HL-60 (cell line): ENCODE data around the gene RFTN1.

ENCODE experiments used
- DNase-seq, 2 experiments: peaks; one replicate each; pipeline ENCODE4 v3.0.0-alpha.2; 2010 to 2020; ENCODE audit warnings: low read depth in 1 of 2, low spot score in 1 of 2
- H3K27ac ChIP-seq: fragments of 250-450 bp; sonication (Bioruptor Pico); replicated peaks from 2 replicates; pipeline ENCODE4 v1.5.1; 2020; ENCODE audit warnings: mild to moderate bottlenecking, moderate library complexity
- H3K27me3 ChIP-seq: fragments of 250-450 bp; sonication (Bioruptor Pico); 2 replicates; pipeline ENCODE4 v1.5.1; 2021; ENCODE audit warnings: mild to moderate bottlenecking, moderate library complexity; ENCODE audit not compliant: insufficient read depth, poor library complexity, severe bottlenecking
- H3K4me3 ChIP-seq: replicated peaks from 2 replicates; pipeline ENCODE4 v1.5.1; 2011; ENCODE audit warnings: mild to moderate bottlenecking, control low read depth, low read length; ENCODE audit not compliant: insufficient read depth
- GABPA ChIP-seq: IDR thresholded peaks from 2 replicates; pipeline ENCODE4 v1.6.1; 2012; ENCODE audit warnings: low read depth
- POLR2AphosphoS5 ChIP-seq: IDR thresholded peaks from 2 replicates; pipeline ENCODE4 v1.6.1; 2012; ENCODE audit warnings: low read depth
- SPI1 ChIP-seq: IDR thresholded peaks from 2 replicates; pipeline ENCODE4 v1.6.1; 2012; ENCODE audit warnings: low read depth, mild to moderate bottlenecking, borderline replicate concordance
- TF ChIP-seq, protein P1 (sequence below): IDR thresholded peaks from 2 replicates; pipeline ENCODE4 v1.6.1; 2012; ENCODE audit warnings: low read depth; ENCODE audit not compliant: insufficient replicate concordance
- TF ChIP-seq, protein P2 (sequence below): IDR thresholded peaks from one replicate; pipeline ENCODE4 v1.5.1; 2011; ENCODE audit warnings: low read length, control low read depth, inconsistent platforms; ENCODE audit not compliant: insufficient read depth

RFTN1 gene

DNA sequence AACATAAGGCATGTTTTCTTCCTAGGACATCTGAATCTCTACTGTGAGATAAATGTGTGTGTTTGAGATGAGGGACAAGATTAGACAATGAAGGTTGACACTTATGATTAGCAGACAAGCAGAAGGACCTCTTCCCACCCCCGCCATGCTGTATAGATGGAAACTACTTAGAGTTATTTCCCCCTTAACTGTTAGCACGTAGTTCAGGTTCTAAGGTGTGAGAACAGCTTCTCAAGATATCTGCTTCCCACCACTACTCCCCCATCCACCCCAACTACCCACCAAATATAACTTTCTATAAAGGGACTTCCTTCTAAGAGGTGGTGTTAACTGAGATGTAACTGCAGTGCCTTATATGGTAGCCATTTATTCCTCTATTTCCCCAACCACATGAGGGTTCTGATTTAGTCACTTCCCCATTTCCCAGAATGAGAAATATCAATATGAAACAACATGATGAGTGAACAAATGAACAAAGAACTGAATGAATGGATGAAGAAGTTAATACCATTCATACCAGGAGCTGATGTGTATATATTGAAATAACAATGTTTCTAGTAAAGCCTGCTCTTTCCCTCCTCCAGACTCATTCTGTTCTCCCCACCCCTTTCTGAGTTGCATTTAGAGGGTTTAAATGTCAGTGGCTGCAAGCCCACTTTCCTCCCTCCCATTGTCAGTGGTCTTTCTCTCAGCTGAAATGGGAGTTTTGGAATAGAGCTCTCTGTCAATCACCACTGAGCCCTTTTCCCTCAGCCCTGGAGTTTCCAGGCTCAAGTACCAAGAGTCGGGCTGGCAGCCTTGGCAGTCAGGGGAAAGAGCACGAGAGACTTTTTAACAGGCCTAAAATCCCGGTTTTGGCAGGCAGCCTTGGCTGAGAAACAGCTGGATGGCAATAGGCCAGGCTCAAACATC, 7.7 kb upstream of the RFTN1 start:
- Histone ChIP-seq H3K4me3 (no peak overlapping the region), H3K27ac (no peak overlapping the region), H3K27me3 (no peaks in the 10 kb centered on the region)
- no peak for TF ChIP-seq POLR2AphosphoS5
- TF ChIP-seq, protein P1, sequence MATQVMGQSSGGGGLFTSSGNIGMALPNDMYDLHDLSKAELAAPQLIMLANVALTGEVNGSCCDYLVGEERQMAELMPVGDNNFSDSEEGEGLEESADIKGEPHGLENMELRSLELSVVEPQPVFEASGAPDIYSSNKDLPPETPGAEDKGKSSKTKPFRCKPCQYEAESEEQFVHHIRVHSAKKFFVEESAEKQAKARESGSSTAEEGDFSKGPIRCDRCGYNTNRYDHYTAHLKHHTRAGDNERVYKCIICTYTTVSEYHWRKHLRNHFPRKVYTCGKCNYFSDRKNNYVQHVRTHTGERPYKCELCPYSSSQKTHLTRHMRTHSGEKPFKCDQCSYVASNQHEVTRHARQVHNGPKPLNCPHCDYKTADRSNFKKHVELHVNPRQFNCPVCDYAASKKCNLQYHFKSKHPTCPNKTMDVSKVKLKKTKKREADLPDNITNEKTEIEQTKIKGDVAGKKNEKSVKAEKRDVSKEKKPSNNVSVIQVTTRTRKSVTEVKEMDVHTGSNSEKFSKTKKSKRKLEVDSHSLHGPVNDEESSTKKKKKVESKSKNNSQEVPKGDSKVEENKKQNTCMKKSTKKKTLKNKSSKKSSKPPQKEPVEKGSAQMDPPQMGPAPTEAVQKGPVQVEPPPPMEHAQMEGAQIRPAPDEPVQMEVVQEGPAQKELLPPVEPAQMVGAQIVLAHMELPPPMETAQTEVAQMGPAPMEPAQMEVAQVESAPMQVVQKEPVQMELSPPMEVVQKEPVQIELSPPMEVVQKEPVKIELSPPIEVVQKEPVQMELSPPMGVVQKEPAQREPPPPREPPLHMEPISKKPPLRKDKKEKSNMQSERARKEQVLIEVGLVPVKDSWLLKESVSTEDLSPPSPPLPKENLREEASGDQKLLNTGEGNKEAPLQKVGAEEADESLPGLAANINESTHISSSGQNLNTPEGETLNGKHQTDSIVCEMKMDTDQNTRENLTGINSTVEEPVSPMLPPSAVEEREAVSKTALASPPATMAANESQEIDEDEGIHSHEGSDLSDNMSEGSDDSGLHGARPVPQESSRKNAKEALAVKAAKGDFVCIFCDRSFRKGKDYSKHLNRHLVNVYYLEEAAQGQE = no peak
- TF ChIP-seq, protein P2, sequence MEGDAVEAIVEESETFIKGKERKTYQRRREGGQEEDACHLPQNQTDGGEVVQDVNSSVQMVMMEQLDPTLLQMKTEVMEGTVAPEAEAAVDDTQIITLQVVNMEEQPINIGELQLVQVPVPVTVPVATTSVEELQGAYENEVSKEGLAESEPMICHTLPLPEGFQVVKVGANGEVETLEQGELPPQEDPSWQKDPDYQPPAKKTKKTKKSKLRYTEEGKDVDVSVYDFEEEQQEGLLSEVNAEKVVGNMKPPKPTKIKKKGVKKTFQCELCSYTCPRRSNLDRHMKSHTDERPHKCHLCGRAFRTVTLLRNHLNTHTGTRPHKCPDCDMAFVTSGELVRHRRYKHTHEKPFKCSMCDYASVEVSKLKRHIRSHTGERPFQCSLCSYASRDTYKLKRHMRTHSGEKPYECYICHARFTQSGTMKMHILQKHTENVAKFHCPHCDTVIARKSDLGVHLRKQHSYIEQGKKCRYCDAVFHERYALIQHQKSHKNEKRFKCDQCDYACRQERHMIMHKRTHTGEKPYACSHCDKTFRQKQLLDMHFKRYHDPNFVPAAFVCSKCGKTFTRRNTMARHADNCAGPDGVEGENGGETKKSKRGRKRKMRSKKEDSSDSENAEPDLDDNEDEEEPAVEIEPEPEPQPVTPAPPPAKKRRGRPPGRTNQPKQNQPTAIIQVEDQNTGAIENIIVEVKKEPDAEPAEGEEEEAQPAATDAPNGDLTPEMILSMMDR = no peak
- TF ChIP-seq GABPA = no peak
- TF ChIP-seq SPI1 = no peak; the same call in 1 of the 2 replicates
- no peak for DNase-seq

DNA sequence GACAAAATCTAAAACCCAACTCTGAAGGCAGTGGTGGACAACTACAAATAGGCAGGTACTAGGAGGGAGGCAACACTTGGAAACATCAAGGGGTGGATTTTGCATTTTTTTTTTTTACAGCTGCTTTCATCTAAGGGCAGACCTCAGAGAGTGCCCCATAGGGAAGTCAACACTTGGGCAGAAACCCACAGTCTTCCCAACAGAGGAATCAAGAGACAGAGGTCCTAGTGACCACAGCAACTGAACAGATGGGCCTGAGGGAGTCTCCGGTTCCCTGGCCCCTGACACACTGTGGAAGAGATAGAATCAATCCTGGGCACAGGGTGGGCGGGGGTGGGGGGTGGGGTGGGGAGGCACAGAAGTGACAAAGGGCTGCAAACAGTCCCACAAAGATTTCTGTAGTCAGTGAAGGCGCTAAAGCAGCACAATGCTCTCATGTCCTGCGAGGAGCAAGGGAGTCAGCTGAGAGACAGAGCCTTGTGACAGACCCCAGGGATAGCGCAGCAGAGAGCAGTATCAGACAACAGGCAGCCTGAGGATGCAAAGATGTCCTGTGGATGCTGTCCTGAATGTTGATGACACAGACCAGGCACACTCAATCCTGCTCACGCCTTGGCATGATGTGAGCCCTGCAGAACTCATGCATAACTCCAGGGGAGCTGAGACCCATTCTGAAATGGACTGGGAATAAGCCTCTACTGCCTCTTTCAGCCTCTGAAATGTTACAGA, 6.9 kb upstream of the RFTN1 start:
- TF ChIP-seq SPI1 (peak; percentile 2; the same call in 1 of the 2 replicates), POLR2AphosphoS5 (no peak)
- Histone ChIP-seq H3K27me3 (no peaks in the 10 kb centered on the region), H3K27ac (no peak overlapping the region), H3K4me3 (no peak overlapping the region)
- no peak for DNase-seq

DNA sequence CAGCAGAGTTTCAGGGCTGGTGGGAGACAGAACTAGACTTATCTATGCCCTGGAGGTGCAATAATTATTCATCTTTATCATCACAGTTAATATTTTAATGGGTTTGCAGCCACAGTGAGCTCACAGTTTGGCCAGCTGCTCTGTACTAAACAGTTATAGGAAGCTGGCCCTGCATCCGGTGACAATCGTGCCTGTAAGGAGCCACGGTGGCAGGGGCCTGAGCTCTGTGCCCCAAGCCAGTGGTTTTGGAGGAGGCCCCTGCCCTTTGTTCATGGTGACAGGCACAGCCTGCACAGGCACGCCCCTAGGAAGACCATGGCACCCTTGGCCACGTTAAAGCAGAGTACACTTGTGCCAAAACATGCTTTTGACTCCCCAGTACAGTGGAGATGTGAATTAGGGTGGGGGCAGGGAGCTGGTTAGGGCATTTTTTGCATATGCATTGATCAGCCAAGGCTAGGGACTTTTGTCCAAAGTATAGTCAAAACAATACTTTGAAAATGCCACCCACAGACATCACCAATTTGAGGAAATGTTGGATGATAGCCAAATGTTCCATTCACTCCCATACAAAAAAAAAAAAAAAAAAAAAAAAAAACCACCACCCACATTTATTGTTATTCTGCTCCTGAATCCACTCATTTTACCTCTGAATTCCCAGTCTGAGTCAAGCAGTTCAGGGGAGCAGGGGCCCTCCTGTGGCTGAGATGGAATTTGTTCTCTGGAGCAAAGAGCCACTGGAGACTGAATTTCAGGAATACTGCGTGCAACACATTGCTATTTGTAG, 3.4 kb upstream of the RFTN1 start:
- TF ChIP-seq GABPA (no peak), POLR2AphosphoS5 (no peak), SPI1 (no peak)
- TF ChIP-seq, protein P1 = no peak
- TF ChIP-seq, protein P2 = no peak
- Histone ChIP-seq H3K27me3 (no peaks in the 10 kb centered on the region), H3K4me3 (no peak overlapping the region), H3K27ac (no peak overlapping the region)
- no peak for DNase-seq

DNA sequence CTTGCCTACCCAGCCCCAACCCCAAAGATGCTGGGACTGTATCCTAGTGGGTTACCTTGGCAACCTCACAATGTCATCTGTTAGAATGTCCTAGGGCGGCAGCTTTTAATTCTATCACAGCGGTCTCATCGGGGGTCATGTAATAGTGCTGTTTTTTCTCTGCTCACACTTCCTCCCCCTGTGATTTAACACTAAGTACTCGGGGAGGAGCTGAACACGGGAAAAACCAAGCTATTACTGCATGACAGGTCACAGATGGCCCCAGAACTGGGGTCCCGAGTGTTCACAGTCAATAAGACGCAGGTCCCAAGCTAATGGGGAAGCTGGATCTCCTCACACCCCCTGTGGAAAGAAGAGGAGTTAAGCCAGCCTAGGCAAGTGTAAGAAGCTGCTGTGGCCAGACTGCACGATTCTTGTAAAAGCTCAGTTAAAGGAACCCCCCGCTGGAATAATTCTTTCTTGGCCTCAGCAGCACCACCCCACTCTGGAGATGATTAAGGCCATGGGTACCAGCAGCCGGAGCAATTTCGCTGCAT, 2.5 kb upstream of the RFTN1 start:
- DNase-seq = no peak
- Histone ChIP-seq H3K27me3 (no peaks in the 10 kb centered on the region), H3K4me3 (no peak overlapping the region), H3K27ac (no peak overlapping the region)
- no peak for TF ChIP-seq POLR2AphosphoS5
- TF ChIP-seq, protein P1 = no peak
- no peak for TF ChIP-seq SPI1
- TF ChIP-seq, protein P2 = no peak
- TF ChIP-seq GABPA = no peak
